ENCODE measurements around the gene ERC2. TPM values are rescaled to one million over a fixed set of nuclear protein-coding genes. Genes with fewer than 3 reads are reported as not detected.

The ERC2 gene
- total and polyA plus RNA-seq, 8 donors = 1.2 to 4.8 (median 2.3) TPM

DNA sequence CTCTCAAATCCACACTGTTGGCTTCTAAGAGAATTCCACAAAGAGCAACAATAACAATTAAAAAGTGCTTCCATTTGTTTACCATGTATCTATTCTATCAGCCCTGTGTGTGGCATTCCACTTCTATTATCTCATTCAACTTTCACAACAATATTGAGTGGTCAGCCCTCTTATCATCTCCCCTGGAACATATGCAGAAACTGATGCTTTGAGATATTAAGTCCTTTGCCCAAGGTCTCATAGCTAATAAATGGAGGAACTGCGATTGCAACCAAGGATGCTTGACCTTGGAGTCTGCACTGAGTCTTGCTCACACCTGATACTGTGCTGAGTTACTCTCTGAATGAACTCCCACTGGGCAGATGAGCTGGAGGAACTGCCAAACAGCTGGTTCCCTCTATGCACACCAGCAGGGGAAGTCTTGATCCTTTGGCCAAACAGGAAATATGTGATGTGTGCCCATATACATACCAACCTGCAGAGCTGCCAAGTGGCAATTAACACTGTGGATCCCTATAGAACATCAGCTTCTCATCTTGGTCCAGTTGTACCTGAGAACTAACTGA lies 836.4 kb downstream of the ERC2 start:
- intact Hi-C loops (cut with DNase I) = no loop called here
- DNase-seq (no peak), FAIRE-seq (no peak), ATAC-seq (no peak)
- H3K27ac ChIP-seq = no peak overlapping the region
- H3K9me3 ChIP-seq = no peaks in the 10 kb centered on the region
- H3K27me3 ChIP-seq = no peaks in the 10 kb centered on the region
- H3K4me3 ChIP-seq = no peak overlapping the region
- TF ChIP-seq, protein P1, sequence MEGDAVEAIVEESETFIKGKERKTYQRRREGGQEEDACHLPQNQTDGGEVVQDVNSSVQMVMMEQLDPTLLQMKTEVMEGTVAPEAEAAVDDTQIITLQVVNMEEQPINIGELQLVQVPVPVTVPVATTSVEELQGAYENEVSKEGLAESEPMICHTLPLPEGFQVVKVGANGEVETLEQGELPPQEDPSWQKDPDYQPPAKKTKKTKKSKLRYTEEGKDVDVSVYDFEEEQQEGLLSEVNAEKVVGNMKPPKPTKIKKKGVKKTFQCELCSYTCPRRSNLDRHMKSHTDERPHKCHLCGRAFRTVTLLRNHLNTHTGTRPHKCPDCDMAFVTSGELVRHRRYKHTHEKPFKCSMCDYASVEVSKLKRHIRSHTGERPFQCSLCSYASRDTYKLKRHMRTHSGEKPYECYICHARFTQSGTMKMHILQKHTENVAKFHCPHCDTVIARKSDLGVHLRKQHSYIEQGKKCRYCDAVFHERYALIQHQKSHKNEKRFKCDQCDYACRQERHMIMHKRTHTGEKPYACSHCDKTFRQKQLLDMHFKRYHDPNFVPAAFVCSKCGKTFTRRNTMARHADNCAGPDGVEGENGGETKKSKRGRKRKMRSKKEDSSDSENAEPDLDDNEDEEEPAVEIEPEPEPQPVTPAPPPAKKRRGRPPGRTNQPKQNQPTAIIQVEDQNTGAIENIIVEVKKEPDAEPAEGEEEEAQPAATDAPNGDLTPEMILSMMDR (IDR thresholded peaks at IDR 0.05) = no peak
- H3K4me1 ChIP-seq = no peaks in the 10 kb centered on the region
- H3K36me3 ChIP-seq = no peaks in the 10 kb centered on the region
- WGBS, 2 donors = 72 to 75% methylated on average over 1 of the region's 1 CpG

DNA sequence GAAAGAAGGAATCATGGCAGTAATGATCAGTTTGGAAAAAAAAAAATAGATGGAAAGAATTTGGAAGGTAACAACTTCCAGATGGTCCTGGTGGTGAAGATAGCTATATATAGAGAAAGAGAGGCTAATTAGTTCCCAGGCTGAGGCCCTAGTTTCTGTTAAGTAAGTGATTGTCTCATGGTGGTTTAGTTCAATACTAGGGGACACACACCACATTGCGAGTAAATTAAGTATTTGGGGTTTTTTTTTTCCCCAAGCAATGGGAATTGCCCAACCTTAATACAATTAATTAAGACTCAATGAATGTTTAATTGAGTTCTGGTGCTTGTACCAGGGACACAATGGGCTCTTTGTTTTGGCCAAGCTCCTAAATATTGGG lies 837.4 kb downstream of the ERC2 start:
- FAIRE-seq (no peak), ATAC-seq (no peak), DNase-seq (no peak)
- TF ChIP-seq, protein P1 (IDR thresholded peaks at IDR 0.05) = no peak
- WGBS, 2 donors = 82 to 93% methylated on average over 1 of the region's 1 CpG
- no peaks in the 10 kb centered on the region for H3K36me3 ChIP-seq
- H3K4me1 ChIP-seq = no peaks in the 10 kb centered on the region
- no peaks in the 10 kb centered on the region for H3K27me3 ChIP-seq
- intact Hi-C loops (cut with DNase I) = no loop called here
- no peak overlapping the region for H3K27ac ChIP-seq
- H3K9me3 ChIP-seq = no peaks in the 10 kb centered on the region
- H3K4me3 ChIP-seq = no peak overlapping the region

DNA sequence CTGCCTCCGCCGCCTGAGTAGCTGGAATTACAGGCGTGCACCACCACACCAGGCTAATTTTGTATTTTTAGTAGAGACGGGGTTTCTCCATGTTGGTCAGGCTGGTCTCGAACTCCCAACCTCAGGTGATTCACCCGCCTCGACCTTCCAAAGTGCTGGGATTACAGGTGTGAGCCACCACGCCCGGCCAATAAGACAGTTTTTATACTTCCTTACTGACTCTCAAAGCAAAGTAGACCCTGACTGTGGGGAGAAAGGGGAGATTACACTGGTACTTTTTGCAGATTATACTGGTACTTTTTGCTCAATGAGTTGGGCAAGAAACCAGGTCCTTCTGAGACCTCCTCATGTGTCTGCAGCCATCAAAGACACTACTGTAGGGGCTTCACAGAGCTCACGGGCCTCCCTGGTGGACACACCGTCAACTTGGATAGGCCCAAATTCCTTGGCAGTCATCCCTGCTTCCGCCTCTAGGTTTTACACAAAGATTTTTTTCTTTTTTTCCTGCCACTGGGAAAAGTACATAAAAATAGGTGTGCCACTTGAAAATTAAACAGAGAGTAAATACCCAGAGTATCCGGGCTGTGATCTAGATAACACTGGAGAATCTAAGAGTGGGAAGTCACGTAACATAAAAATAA lies 837.9 kb downstream of the ERC2 start:
- H3K4me3 ChIP-seq = no peak overlapping the region
- intact Hi-C loops (cut with DNase I) = no loop called here
- WGBS, 2 donors = 82 to 85% methylated on average over 14 of the region's 14 CpGs

DNA sequence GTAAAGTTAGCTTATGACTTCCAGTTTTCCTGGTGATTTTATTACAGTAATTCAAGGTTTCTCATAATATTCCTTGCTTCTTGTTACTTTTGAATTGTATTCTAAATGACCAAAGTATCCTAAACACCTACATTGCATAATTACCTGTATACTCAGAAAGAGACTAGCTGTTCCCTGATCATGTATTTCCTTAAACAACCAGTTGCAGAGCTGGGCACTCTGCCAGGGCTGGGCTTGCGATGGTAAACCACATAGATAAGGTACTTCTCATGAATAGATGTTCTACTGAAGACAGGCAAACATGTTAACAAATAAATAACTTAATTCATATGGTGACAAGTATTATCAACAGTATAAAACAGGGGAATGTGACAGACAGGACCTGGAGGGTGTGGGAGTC lies 838.8 kb downstream of the ERC2 start:
- Histone ChIP-seq H3K4me1 (no peaks in the 10 kb centered on the region), H3K27me3 (no peaks in the 10 kb centered on the region), H3K36me3 (no peaks in the 10 kb centered on the region), H3K4me3 (no peak overlapping the region), H3K9me3 (no peaks in the 10 kb centered on the region), H3K27ac (no peak overlapping the region)
- ATAC-seq = no peak
- DNase-seq = peak in 3 of 6 donors; percentile 51 to 79 (median 54)
- TF ChIP-seq, protein P1 (IDR thresholded peaks at IDR 0.05) = no peak
- intact Hi-C loops (cut with DNase I) = no loop called here
- WGBS, 2 donors = 4 to 7% methylated on average over 1 of the region's 1 CpG
- no peak for FAIRE-seq

More for the DNA sequence above, 837.9 kb downstream of the ERC2 start:
- no peak for DNase-seq
- TF ChIP-seq, protein P1 (IDR thresholded peaks at IDR 0.05) = no peak
- no peak for FAIRE-seq
- Histone ChIP-seq H3K36me3 (no peaks in the 10 kb centered on the region), H3K9me3 (no peaks in the 10 kb centered on the region), H3K27ac (no peak overlapping the region), H3K27me3 (no peaks in the 10 kb centered on the region), H3K4me1 (no peaks in the 10 kb centered on the region)
- no peak for ATAC-seq

DNA sequence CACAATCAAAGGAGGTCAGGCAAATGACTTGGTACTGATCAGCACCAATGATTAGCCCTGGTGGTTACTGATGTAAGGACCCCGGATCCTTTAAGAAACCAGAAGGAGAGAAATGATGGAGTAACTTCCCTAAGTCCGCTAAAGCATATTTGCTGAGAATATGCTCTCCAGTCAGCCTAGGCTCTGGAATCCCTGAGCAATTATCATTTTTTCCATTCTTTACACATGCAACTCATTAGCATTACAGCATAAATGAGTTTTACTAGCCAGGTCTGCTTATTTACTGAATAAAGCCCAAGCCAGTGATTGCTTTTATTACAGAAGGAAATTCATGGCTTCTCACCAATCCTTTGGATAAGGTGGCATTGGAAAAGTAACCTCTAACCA lies 842.0 kb downstream of the ERC2 start:
- no peaks in the 10 kb centered on the region for H3K4me1 ChIP-seq
- no peaks in the 10 kb centered on the region for H3K27me3 ChIP-seq
- DNase-seq = no peak
- H3K4me3 ChIP-seq = no peak overlapping the region
- ATAC-seq = no peak
- no peak overlapping the region for H3K27ac ChIP-seq
- intact Hi-C loops (cut with DNase I) = no loop called here
- no peak for FAIRE-seq
- H3K36me3 ChIP-seq = no peaks in the 10 kb centered on the region
- no peaks in the 10 kb centered on the region for H3K9me3 ChIP-seq
- 82 to 90% methylated on average over 2 of the region's 2 CpGs for WGBS, 2 donors
- TF ChIP-seq, protein P1 (IDR thresholded peaks at IDR 0.05) = no peak
